ENCODE data around the gene TMEM219. TPM values are rescaled to one million over a fixed set of nuclear protein-coding genes. Genes with fewer than 3 reads are reported as not detected.

Gene TMEM219
- total RNA-seq, 4 donors from 2014 or later: 89.1 to 131 (median 100) TPM

GRCh38 chr16:29916979-29917378 is 44.9 kb upstream of the TMEM219 start:
- Histone ChIP-seq H3K27me3 (no peaks in the 10 kb centered on the region), H3K4me3 (no peak overlapping the region), H3K4me1 (no peaks in the 10 kb centered on the region), H3K36me3 (peaks cover 0 to 78% of the 10 kb centered on the region in 2 donors), H3K27ac (no peak overlapping the region), H3K9me3 (no peaks in the 10 kb centered on the region)
- TF ChIP-seq EP300 (IDR thresholded peaks at IDR 0.05): no peak
- TF ChIP-seq CTCF (IDR thresholded peaks at IDR 0.05): no peak
- no peak for TF ChIP-seq POLR2AphosphoS5 (IDR thresholded peaks at IDR 0.05)
- TF ChIP-seq POLR2A (IDR thresholded peaks at IDR 0.05): no peak
- 100% methylated on average over 1 of the region's 1 CpG; no CpG with 5 or more reads in 1 of the 2 donors for WGBS, 2 donors (ENCODE audit: low coverage in 1 of 2)
- ATAC-seq: no peak

GRCh38 chr16:29920288-29921033 is 41.4 kb upstream of the TMEM219 start:
- TF ChIP-seq POLR2A (IDR thresholded peaks at IDR 0.05): no peak
- TF ChIP-seq CTCF (IDR thresholded peaks at IDR 0.05): no peak
- no peak for TF ChIP-seq EP300 (IDR thresholded peaks at IDR 0.05)
- no peak for TF ChIP-seq POLR2AphosphoS5 (IDR thresholded peaks at IDR 0.05)
- no peaks in the 10 kb centered on the region for H3K27me3 ChIP-seq
- no peaks in the 10 kb centered on the region for H3K9me3 ChIP-seq
- no peak overlapping the region for H3K27ac ChIP-seq
- no peak for ATAC-seq
- H3K4me1 ChIP-seq: peaks cover 0 to 20% (median 8%) of the 10 kb centered on the region in 3 donors
- whole genome bisulfite sequencing, 2 donors (ENCODE audit: low coverage in 1 of 2): 73 to 75% methylated on average over 4 to 6 of the region's 6 CpGs
- no peak overlapping the region for H3K4me3 ChIP-seq
- peaks cover 0 to 67% of the 10 kb centered on the region in 2 donors for H3K36me3 ChIP-seq

- Histone ChIP-seq H3K36me3 (peaks cover 0 to 63% of the 10 kb centered on the region in 2 donors), H3K9me3 (no peaks in the 10 kb centered on the region), H3K4me1 (peaks cover 0 to 21% (median 8%) of the 10 kb centered on the region in 3 donors), H3K27ac (no peak overlapping the region), H3K27me3 (no peaks in the 10 kb centered on the region), H3K4me3 (no peak overlapping the region)
- WGBS, 2 donors (ENCODE audit: low coverage in 1 of 2): 56 to 68% methylated on average over 3 of the region's 3 CpGs
- TF ChIP-seq CTCF (IDR thresholded peaks at IDR 0.05) (no peak), POLR2AphosphoS5 (IDR thresholded peaks at IDR 0.05) (no peak), EP300 (IDR thresholded peaks at IDR 0.05) (no peak), POLR2A (IDR thresholded peaks at IDR 0.05) (no peak)
- ATAC-seq: no peak
Observed at GRCh38 chr16:29921034-29921385, 40.9 kb upstream of the TMEM219 start.

- peaks cover 0 to 53% of the 10 kb centered on the region in 2 donors for H3K36me3 ChIP-seq
- no peak for TF ChIP-seq POLR2AphosphoS5 (IDR thresholded peaks at IDR 0.05)
- no peak for TF ChIP-seq CTCF (IDR thresholded peaks at IDR 0.05)
- TF ChIP-seq POLR2A (IDR thresholded peaks at IDR 0.05): no peak
- TF ChIP-seq EP300 (IDR thresholded peaks at IDR 0.05): no peak
- H3K4me1 ChIP-seq: peaks cover 0 to 32% (median 15%) of the 10 kb centered on the region in 3 donors
- no peaks in the 10 kb centered on the region for H3K9me3 ChIP-seq
- H3K27me3 ChIP-seq: no peaks in the 10 kb centered on the region
- no peak overlapping the region for H3K27ac ChIP-seq
- no peak overlapping the region for H3K4me3 ChIP-seq
- 89% methylated on average over 2 of the region's 2 CpGs; no CpG with 5 or more reads in 1 of the 2 donors for WGBS, 2 donors (ENCODE audit: low coverage in 1 of 2)
- ATAC-seq: no peak
Observed at GRCh38 chr16:29922326-29922725, 39.6 kb upstream of the TMEM219 start.

- 93% methylated on average over 9 of the region's 12 CpGs; no CpG with 5 or more reads in 1 of the 2 donors for WGBS, 2 donors (ENCODE audit: low coverage in 1 of 2)
- no peak for ATAC-seq
- H3K36me3 ChIP-seq: peaks cover 0 to 48% of the 10 kb centered on the region in 2 donors
Observed at GRCh38 chr16:29922986-29923501, 38.8 kb upstream of the TMEM219 start.

More at GRCh38 chr16:29922986-29923501, 38.8 kb upstream of the TMEM219 start:
- TF ChIP-seq POLR2AphosphoS5 (IDR thresholded peaks at IDR 0.05): no peak
- TF ChIP-seq EP300 (IDR thresholded peaks at IDR 0.05): no peak
- TF ChIP-seq CTCF (IDR thresholded peaks at IDR 0.05): no peak
- Histone ChIP-seq H3K4me1 (peaks cover 0 to 36% (median 15%) of the 10 kb centered on the region in 3 donors), H3K4me3 (no peak overlapping the region), H3K27me3 (no peaks in the 10 kb centered on the region), H3K9me3 (no peaks in the 10 kb centered on the region), H3K27ac (no peak overlapping the region)
